Stimulated activated CD8-positive, alpha-beta memory T cell treated with anti-CD3 and anti-CD28 coated beads, Interleukin-12 subunit alpha, Interleukin-12 subunit beta, amount 100 ng/mL, for 4 hours (primary cell): ENCODE results near the gene HUWE1.
A peak's percentile ranks its signal among the peaks of the same experiment; 100 is the strongest.
"Not testable (repeated sequence)": the region's sequence is repeated elsewhere in the genome, so short reads cannot be mapped to it uniquely, and the experiment has no call there.

Experiments used
- DNase-seq: peaks from one replicate; pipeline ENCODE4 v3.0.0-alpha.2; 2020; ENCODE audit warnings: low read depth

Gene HUWE1, protein sequence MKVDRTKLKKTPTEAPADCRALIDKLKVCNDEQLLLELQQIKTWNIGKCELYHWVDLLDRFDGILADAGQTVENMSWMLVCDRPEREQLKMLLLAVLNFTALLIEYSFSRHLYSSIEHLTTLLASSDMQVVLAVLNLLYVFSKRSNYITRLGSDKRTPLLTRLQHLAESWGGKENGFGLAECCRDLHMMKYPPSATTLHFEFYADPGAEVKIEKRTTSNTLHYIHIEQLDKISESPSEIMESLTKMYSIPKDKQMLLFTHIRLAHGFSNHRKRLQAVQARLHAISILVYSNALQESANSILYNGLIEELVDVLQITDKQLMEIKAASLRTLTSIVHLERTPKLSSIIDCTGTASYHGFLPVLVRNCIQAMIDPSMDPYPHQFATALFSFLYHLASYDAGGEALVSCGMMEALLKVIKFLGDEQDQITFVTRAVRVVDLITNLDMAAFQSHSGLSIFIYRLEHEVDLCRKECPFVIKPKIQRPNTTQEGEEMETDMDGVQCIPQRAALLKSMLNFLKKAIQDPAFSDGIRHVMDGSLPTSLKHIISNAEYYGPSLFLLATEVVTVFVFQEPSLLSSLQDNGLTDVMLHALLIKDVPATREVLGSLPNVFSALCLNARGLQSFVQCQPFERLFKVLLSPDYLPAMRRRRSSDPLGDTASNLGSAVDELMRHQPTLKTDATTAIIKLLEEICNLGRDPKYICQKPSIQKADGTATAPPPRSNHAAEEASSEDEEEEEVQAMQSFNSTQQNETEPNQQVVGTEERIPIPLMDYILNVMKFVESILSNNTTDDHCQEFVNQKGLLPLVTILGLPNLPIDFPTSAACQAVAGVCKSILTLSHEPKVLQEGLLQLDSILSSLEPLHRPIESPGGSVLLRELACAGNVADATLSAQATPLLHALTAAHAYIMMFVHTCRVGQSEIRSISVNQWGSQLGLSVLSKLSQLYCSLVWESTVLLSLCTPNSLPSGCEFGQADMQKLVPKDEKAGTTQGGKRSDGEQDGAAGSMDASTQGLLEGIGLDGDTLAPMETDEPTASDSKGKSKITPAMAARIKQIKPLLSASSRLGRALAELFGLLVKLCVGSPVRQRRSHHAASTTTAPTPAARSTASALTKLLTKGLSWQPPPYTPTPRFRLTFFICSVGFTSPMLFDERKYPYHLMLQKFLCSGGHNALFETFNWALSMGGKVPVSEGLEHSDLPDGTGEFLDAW (N-terminal part only)

DNA sequence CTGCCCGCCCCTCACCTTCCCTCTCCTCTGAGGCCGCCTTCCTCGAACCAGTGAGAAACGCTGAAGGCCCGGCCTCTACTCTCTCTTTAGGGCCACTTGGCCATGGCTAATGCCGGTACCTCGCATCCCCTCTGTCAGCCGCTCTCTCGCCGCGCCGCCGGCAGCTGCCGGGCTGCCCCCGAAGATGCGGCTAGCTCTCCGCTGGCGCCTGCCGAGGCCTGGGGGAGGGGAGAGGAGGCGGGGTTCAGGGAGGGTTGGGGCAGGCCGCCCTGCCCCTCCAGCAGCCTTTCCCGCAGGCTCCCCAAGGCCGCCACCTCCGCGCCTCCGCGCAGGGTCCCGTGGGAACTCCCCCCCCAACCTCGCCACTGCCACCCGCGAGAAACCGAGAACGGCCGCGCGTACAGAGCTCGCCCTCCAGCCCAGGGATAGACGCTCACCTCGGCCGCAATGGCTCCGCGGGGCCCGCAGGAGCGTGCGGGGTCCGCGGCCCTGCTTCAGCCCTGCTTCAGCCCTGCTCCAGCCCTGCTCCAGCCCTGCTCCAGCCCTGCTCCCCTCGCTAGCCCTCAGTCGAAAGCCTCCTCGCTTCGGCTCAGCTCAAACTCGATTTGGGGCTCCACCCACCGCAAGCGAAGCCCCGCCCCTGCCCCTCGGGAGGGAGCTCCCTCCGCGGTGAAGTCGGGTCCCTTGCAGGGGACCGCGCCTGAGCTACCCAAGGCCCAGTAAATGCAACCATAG is at the start of gene HUWE1:
TSS of gene HUWE1 (minus strand) at position 569 of the 735 bp plus-strand sequence. CDS start 32,612 bp downstream, outside the sequence.
- peak; percentile 70 for DNase-seq

DNA sequence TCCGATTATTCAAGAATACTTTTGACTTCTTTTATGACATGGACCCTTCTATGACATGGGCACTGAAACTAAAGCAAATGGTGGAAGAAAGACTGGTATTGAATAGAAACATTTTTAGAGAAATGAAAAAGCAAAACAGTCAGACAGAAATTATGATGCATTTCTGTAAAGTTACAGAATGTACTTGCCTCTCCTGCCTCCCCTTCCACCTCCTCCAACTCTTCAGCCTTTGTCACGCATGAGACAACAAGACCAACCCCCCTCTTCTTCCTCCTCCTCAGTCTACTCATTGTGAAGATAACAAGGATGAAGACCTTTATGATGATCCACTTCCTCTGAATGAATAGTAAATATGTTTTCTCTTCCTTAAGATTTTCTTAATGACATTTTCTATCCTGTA is 46.3 kb upstream of the HUWE1 start:
- no peak for DNase-seq

DNA sequence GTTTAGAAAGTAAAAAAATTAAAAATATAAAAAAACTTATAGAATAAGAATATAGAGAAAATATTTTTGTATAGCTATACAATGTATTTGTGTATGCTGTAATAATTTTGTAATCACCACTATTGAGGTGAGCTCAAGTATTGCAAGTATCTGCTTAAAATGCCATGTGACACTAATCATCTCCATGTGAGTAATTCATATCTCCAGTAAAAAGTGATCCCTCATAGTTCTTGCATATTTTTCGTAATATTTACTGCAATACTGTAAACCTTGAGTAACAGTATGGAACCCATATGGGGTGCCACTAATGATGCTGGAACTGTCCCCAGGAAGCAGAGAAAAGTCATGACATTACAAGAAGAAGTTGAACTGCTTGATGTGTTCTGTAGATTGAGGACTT is 43.2 kb upstream of the HUWE1 start:
- DNase-seq, result no peak

DNA sequence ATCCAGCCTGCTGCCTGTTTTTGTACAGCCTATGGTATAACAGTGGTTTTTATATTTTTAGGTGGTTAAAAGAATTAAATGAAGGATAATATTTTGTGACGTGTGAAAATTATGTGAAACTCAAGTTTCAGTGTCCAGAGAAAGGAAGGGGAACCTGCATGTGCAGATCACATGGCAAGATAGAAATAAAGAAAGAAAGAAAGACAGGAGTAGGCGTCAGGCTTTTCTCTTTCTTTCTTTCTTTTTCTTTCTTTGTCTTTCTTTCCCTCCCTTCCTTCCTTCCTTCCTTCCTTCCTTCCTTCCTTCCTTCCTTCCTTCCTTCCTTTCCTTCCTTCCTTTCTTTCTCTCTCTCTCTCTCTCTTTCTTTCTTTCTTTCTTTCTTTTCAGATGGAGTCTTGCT is 42.0 kb upstream of the HUWE1 start:
- DNase-seq, result no peak

DNA sequence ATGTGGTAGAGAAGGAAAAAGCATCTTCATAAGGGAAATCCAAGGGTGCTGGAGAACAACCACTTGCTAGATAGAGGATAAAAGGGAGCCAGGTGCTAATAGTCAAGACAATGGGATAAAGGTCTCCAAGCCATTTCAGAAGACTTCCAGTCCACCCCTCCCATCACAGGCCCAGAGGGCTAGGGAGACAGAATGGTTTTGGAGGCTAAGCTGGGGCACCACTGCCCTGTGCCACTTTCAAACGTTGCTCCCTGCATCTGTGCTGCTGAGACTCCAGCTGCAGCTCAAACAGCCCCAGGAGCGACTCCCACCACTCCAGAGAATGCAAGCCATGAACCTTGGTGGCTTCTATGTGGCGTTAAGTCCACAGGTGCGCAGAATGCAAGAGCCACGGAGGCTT is 38.4 kb upstream of the HUWE1 start:
- no peak for DNase-seq

DNA sequence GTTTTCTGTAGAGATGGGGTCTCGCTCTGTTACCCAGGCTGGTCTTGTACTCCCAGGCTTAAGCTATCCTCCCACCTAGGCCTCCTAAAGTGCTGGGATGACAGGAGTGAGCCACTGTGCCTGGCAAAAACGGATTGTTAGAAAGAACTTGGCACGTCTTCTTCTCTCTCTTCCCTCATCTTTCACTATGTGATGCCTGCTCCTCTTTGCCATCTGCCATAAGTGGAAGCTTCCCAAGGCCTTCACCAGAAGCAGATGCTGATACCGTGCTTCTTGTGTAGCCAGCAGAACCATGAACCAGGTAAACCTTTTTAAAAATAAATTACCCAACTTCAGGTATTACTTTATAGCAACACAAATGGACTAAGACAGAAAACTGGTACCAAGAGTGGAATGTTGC is 36.9 kb upstream of the HUWE1 start:
- DNase-seq, result no peak

DNA sequence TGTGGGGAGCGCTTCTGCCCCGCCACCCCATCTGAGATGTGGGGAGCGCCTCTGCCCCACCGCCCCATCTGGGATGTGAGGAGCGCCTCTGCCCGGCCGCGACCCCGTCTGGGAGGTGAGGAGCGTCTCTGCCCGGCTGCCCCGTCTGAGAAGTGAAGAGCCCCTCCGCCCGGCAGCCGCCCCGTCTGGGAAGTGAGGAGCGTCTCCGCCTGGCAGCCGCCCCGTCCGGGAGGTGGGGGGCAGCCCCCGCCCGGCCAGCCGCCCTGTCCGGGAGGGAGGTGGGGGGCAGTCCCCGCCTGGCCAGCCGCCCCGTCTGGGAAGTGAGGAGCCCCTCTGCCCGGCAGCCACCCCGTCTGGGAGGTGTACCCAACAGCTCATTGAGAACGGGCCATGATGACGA is 35.1 kb upstream of the HUWE1 start:
- DNase-seq, result not testable (repeated sequence)

DNA sequence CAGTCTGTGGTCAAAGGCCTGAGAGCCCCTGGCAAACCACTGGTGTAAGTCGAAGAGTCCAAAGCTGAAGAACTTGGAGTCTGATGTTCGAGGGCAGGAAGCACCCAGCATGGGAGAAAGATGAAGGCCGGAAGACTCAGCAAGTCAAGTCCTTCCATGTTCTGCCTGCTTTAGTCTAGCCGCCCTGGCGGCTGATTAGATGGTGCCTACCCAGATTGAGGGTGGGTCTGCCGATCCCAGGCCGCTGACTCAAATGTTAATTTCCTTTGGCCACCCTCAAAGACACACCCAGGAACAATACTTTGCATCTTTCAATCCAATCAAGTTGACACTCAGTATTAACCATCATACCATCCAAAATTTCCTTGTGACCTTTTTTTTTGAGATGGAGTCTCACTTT is 33.1 kb upstream of the HUWE1 start:
- DNase-seq, result not testable (repeated sequence)

DNA sequence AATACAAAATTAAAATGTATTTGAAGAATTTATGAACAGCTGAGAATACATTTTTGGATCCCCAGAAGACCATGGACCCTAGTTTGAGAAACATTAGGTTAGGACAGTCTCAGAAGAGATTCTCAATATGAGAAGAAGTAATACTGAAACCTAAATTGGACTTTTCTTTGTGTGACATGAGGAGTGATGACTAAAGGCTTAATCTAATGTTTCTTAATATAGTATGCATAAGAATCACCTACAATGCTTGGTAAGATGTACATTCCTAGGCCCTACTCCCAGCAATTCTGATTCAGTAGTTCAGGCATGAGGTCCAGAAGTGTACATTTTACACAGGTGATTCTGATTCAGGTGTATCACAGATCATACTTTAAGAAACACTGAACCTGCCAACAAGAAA is 31.6 kb upstream of the HUWE1 start:
- no peak for DNase-seq

DNA sequence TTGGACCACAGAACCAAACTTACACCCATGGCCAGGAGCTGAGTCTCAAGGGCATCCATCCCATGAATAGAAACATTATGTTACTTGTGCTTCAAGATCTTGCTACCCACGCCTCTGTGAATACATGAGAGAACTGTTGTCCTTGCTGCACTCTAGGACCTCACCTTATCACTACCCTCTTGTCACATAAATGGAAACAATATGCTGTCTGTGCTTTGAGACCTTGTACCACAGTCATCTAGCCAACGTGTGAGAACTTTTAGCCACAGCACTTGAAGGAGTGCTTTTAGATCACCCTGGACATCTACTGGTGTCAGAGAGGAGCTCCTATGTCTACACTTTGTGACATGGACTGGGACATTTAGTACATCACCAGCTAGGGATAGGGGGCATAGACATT is 30.7 kb upstream of the HUWE1 start:
- no peak for DNase-seq

DNA sequence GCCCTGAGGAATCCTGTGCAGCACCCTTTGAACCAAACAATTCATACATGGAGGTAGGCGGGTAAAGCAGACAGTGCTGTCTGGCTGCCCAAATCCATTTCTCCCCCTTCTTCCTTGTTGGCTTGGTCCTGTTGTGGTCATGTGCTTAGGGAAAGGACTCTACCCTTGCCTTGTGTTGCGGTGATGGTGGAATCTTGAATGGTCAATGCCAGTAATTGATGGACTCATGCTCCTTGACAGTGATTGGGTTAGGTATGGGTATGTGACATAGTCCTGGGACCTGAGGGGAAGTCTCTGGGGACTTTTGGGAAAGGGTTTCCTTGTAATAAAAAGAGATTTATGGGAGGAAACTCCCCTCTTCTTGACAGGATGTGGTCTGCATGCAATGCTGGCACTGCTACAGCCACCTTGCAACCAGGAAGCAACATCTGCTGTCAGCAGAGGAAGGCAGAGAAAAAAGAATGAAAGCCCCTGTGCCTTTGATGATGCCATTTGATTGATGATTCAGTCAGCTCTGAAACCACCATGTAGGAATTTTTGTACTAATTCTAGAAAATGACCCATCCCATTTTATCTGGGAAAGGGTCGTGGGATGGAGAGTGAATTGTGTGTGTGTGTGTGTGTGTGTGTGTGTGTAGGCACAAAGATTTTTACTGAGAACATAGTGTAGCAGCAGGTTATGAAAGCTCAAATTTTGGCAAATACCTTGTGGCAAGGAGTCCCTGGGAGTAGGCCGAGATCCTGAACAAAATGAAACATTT is 30.0 kb upstream of the HUWE1 start:
- peak; percentile 33 for DNase-seq

DNA sequence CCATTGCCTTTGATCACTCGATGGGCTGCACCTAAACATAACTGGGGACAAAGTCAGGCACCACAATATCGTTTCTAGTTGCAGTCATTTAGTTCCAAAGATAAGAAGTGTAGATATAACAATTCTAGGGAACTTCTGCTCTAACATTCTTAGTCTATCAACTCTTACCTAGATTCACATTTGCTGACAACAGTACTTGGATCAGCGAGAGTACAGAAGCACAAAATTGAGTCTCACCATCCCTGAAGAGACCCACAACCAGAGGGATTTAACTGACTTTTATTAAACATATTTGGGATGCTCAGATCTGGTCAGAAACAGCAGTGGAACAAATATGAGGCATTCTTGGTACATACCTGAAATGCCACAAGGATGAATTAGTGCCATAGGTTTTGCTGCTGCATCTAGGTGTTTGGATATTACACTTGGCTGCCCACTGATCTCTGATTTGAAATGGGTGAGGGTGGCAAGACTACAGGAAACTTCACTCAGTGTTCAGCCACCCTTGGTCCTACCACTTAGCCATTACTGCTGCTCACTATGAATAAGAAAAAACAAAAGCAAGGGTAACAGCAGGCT is 28.9 kb upstream of the HUWE1 start:
- no peak for DNase-seq

DNA sequence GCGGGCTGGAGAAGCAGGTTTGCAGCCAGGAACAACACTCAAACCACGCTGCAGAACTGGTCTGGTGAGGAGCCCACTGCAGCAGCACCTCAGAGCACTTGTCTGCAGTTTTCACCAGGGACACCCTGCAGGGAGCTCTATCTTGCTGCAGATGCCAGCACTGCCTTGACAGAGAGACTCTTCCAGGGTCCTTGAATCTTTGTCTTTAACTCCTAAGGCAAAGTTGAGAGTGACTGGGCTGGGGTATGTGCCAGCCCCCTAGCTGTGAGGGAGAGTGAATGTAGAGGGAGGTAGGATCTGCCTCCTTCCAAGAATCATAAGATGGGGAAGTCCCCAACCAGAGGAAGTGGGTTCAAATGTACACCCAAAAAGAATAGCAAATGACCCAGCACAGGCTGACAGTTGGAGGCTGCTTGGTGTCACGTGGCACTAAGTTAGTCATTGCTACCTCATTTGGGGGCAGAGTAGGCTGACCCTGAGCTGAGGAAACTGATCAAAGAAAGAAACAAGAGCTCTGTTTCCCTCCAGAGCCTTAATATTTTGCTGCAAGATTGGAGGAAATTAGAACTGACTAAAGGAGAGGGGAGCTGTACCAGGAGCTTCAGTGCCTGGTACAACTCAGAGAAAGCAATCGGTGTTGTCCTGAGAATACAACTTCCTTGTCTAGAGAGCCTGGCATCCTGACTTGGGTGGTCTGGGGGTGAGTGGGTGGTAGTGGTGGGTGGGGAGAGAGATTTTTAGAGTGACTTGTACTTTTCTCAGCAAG is 28.2 kb upstream of the HUWE1 start:
- DNase-seq, result peak; percentile 31

DNA sequence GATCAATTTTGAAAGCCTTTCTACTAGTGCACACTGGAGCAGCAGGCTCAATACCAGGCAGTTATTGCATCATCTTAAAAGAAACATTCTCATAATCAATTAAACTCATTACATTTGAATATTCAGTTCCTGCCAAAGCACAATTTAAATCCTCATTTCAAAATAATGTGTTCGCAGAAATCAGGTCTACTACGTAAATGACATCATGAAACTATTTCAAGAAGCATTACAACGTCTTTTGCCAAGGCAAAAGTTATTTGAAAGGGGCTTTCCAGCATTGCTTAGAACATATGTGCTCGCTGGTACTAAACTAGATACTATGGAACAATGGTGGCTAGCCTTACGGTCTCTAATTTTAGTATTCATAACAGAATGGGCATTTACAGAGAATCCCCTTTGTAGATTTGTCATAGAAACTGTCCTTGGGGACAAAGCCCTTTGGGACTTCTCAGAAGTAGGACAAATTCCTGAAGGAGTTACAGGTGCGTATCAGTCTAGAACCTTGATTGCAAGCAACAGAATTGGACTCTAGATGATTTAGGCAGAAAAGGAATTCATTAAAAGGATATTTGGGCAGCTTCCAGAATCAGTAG is 27.6 kb upstream of the HUWE1 start:
- DNase-seq, result no peak

DNA sequence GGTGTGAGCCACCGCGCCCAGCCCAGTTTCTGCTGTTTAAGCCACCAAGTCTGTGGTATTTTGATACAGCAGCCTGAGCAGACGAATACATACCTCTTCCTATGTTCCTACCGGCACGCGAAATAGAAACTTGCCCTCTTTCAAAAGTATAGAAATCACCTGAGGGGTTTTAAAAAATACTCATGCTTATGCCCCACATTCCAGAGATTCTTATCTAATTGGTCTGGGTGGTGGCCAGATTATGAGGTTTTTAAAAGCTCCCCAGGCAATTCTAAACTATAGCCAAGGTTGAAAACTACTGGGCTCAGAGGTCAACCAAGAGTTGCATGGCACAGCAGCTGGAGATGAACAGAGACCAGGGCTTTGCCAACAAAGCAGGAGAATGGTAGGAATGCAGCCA is 24.9 kb upstream of the HUWE1 start:
- DNase-seq, result no peak

DNA sequence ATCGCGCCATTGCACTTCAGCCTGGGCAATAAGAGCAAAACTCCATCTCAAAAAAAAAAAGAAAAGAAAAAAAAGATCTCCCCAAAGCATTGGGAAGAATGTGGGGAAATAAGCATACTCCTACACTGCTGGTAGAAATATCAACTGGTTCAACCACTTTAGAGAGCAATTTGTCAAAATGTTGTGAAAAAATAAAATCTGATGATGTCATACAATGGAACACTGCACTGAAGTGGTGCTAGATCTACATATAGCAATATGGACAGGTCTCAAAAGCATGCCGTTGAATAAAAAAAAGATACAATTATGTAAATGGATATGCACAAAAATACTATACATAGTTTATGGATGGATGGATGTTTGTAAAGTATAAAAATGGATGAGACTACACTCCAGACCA is 18.3 kb upstream of the HUWE1 start:
- no peak for DNase-seq

DNA sequence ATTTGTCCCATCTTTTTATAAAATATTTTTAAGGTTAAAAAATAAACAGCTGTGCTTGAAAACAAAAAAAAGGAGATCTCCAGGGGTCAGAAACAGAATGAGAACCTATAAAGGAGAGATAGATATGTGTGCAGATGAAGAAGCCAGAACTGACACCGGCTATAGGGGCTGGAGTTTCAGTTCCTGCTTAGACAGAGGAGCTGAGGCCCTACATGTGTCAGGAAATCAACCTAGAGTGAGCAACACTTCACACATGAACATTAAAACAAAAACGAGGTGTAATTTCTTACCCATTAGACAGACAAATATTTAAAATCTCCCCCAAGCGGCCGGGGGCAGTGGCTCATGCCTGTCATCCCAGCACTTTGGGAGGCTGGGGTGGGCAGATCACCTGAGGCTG is 17.8 kb upstream of the HUWE1 start:
- DNase-seq, result no peak

DNA sequence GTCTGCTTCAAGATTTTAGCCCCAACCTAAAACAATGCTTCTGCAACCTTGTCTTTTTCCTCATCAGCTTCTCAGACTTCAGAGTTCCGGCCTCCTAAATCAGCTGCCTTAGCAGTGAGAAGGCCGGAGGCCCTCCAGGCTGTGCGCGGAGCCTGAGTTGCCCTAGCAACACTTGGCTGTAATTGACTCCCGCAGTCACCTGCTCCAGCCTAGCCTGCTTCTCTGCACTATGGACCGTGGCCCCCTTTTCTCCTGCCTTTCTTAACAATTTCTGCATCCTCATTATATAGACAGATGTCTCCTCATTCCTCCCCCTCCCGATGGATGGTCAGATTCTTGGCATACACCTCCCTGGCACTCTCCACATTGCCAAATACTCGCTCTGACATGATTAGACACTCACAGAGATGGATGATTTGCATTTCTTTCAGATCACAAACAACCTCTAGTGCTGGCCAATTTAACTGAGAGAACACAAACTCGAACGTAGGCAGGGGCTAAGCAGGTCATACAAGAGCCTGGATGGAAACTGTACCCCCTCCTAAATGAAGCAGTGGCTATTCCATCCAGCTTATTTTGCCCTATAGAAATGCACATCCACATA is 9.5 kb upstream of the HUWE1 start:
- no peak for DNase-seq

DNA sequence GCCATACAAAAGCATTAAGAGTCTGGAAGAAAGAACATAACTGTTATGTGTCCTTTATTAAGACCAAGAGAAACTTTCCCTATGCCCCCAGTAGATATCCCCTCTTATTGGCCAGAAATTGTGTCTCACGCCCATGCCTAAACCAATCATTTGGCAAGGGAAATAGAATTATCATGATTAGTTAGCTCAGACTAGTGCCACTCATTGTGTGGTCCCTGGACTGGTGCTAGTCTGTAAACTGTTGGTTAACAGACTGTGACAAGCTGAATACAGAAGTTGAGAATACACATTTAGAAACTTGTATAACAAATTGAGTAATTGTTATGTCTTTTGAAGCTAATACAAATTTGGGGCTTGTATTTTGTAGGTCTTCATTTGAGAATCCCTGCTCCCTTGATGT is 8.1 kb upstream of the HUWE1 start:
- DNase-seq, result no peak
